ENCODE results near the gene AJAP1. TPM values are rescaled to one million over a fixed set of nuclear protein-coding genes. Genes with fewer than 3 reads are reported as not detected.

Gene AJAP1
- total and polyA plus RNA-seq, 2 donors (not counting 1 experiment from before 2014, with no cell fraction given): not detected

DNA sequence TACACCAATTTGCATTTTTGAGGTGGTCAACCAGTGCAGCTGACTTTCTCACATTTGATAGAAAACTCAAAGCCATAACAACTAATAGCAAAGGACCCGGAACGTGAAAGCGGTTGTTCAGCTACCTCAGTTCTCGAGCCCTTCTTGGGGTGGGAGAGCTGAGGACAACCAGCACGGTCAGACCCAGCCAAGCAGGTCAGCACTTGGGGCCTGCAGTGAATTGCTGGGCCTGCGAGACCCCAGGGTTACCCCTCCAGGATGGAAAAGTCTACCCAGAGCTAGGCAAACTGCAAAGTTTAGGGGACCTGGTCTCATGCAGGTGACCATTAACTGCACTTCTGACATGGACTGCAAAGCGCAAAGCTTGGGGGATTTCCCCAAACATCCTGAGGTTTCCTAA is 23.8 kb upstream of the AJAP1 start:
- Histone ChIP-seq H3K9me3 (ENCODE audit: control extremely low read depth in 1 of 3, control insufficient read depth in 2 of 3, insufficient read depth in 1 of 3, low read length in 2 of 3) (peaks cover 0 to 3% (median 0%) of the 10 kb centered on the region in 3 donors), H3K27ac (ENCODE audit: low read length in 2 of 2) (no peak overlapping the region), H2AFZ (ENCODE audit: insufficient read depth, low read depth, low read length, poor library complexity, severe bottlenecking) (no peak overlapping the region), H3K4me1 (ENCODE audit: control insufficient read depth in 2 of 2, insufficient read depth in 2 of 2, low read length in 2 of 2) (no peaks in the 10 kb centered on the region), H4K20me1 (ENCODE audit: control insufficient read depth, insufficient read depth, low read length, poor library complexity, severe bottlenecking) (no peaks in the 10 kb centered on the region), H3K79me2 (ENCODE audit: control insufficient read depth, insufficient read depth, low read length) (no peaks in the 10 kb centered on the region), H3K36me3 (replicated peaks in 1 of 2; ENCODE audit: control extremely low read depth in 1 of 2, control insufficient read depth in 1 of 2, extremely low read depth in 1 of 2, insufficient read depth in 2 of 2, low read length in 1 of 2) (no peaks in the 10 kb centered on the region), H3K27me3 (replicated peaks in 1 of 4; ENCODE audit: control extremely low read depth in 1 of 4, control insufficient read depth in 3 of 4, insufficient read depth in 4 of 4, low read length in 3 of 4) (no peaks in the 10 kb centered on the region), H3K4me3 (ENCODE audit: control extremely low read depth in 1 of 5, extremely low read depth in 1 of 5, insufficient read depth in 1 of 5, low read depth in 2 of 5, low read length in 4 of 5) (no peak overlapping the region), H3K4me2 (replicated peaks; ENCODE audit: low read depth, low read length, poor library complexity, severe bottlenecking) (no peak overlapping the region), H3K9ac (ENCODE audit: low read length) (no peak overlapping the region)
- Mint-ChIP-seq H3K9me3 (ENCODE audit: insufficient read depth) (no peaks in the 10 kb centered on the region), H3K27ac (no peak overlapping the region), H3K4me3 (no peak overlapping the region), H3K27me3 (no peaks in the 10 kb centered on the region), H3K4me1 (no peaks in the 10 kb centered on the region)
- intact Hi-C loops (cut with micrococcal nuclease): no loop called here
- no peak for ATAC-seq (ENCODE audit: low read depth)
- CTCF ChIA-PET: no interaction called here
- POLR2A ChIA-PET: no interaction called here
- 60% methylated on average over 3 of the region's 7 CpGs for WGBS (ENCODE audit: insufficient coverage)
- TF ChIP-seq EZH2 (IDR thresholded peaks at IDR 0.05; ENCODE audit: borderline replicate concordance, insufficient read depth, low read depth, low read length, poor library complexity, severe bottlenecking) (no peak), CTCF (IDR thresholded peaks at IDR 0.05) (no peak)
- no peak for DNase-seq

DNA sequence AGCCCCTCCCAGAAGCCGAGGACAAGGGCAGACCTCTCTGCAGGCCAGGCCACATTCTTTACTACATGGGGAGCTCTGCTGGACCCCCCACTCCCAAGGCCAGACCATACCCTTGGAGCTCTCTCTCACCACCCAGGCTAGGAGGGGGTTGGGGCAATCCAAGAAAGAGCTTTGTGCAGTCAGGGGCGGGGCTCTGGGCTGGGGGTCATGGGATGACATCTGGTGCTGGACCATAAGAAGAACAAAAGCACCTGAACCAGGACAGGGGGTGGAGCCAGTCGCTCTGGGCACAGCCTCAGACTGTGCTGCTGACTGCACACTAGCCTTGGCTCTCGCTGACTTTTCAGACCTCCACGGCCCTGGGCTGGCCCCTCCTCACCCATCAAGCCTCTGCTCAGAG is 23.1 kb upstream of the AJAP1 start:
- Mint-ChIP-seq H3K9me3 (ENCODE audit: insufficient read depth) (no peaks in the 10 kb centered on the region), H3K27me3 (peaks cover 2% of the 10 kb centered on the region), H3K4me1 (no peaks in the 10 kb centered on the region), H3K27ac (no peak overlapping the region), H3K4me3 (no peak overlapping the region)
- TF ChIP-seq CTCF (IDR thresholded peaks at IDR 0.05) (no peak), EZH2 (IDR thresholded peaks at IDR 0.05; ENCODE audit: borderline replicate concordance, insufficient read depth, low read depth, low read length, poor library complexity, severe bottlenecking) (no peak)
- CTCF ChIA-PET: no interaction called here
- intact Hi-C loops (cut with micrococcal nuclease): no loop called here
- ATAC-seq (ENCODE audit: low read depth) (no peak), DNase-seq (no peak)
- no peak overlapping the region for H3K9ac ChIP-seq (ENCODE audit: low read length)
- no peak overlapping the region for H3K4me3 ChIP-seq (ENCODE audit: control extremely low read depth in 1 of 5, extremely low read depth in 1 of 5, insufficient read depth in 1 of 5, low read depth in 2 of 5, low read length in 4 of 5)
- H3K4me1 ChIP-seq (ENCODE audit: control insufficient read depth in 2 of 2, insufficient read depth in 2 of 2, low read length in 2 of 2): no peaks in the 10 kb centered on the region
- no peaks in the 10 kb centered on the region for H4K20me1 ChIP-seq (ENCODE audit: control insufficient read depth, insufficient read depth, low read length, poor library complexity, severe bottlenecking)
- no peaks in the 10 kb centered on the region for H3K79me2 ChIP-seq (ENCODE audit: control insufficient read depth, insufficient read depth, low read length)
- WGBS (ENCODE audit: insufficient coverage): 81% methylated on average over 4 of the region's 5 CpGs
- H3K4me2 ChIP-seq (replicated peaks; ENCODE audit: low read depth, low read length, poor library complexity, severe bottlenecking): no peak overlapping the region
- H3K27ac ChIP-seq (ENCODE audit: low read length in 2 of 2): no peak overlapping the region
- no peaks in the 10 kb centered on the region for H3K36me3 ChIP-seq (replicated peaks in 1 of 2; ENCODE audit: control extremely low read depth in 1 of 2, control insufficient read depth in 1 of 2, extremely low read depth in 1 of 2, insufficient read depth in 2 of 2, low read length in 1 of 2)
- POLR2A ChIA-PET: no interaction called here
- H3K27me3 ChIP-seq (replicated peaks in 1 of 4; ENCODE audit: control extremely low read depth in 1 of 4, control insufficient read depth in 3 of 4, insufficient read depth in 4 of 4, low read length in 3 of 4): no peaks in the 10 kb centered on the region
- peaks cover 0 to 3% (median 0%) of the 10 kb centered on the region in 3 donors for H3K9me3 ChIP-seq (ENCODE audit: control extremely low read depth in 1 of 3, control insufficient read depth in 2 of 3, insufficient read depth in 1 of 3, low read length in 2 of 3)
- H2AFZ ChIP-seq (ENCODE audit: insufficient read depth, low read depth, low read length, poor library complexity, severe bottlenecking): no peak overlapping the region

All from B cell (primary cell).